Parietal lobe (tissue), 1 donor: ENCODE measurements around the gene PCDHGA4. TPM values are rescaled to one million over a fixed set of nuclear protein-coding genes. Genes with fewer than 3 reads are reported as not detected.

ENCODE experiments used
- total RNA-seq: library from RNA; depleted of rRNA; stranded (reverse); fragments of >200 nt; gene quantifications from one replicate; pipeline ENCODE4 v1.2.3, GENCODE V29; 2014

PCDHGA4 gene
- total RNA-seq, 1 donor from 2014 or later = 21.6 TPM

DNA sequence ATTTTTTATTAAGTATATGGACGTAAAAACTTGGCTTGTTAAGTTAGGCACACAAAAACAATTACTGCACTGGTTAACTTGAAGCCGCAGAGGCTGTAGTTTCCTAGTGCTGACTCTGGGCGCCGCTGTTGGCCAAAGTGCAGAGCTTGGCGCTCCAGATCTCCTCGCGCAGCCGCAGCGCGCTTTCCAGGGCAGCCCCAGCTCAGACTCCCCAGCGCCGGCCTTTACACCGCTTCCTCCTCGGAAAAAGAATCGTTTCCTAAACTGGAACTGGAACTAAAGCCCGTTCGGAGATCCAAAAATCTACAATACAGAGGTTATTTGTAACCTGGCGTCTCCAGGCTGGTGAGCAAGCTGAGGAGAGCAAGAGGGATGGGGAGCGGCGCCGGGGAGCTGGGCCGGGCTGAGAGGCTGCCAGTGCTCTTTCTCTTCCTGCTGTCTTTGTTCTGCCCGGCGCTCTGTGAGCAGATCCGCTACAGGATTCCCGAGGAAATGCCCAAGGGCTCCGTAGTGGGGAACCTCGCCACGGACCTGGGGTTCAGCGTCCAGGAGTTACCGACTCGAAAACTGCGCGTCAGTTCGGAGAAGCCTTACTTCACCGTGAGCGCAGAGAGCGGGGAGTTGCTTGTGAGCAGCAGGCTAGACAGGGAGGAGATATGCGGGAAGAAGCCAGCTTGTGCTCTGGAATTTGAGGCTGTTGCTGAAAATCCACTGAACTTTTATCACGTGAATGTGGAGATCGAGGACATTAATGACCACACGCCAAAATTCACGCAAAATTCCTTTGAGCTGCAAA, 43.1 kb downstream of the PCDHGA4 start, which contains the start of gene PCDHGB5:
Gene PCDHGB5 (plus strand): TSS at position 192 of the 796 bp plus-strand sequence. CDS start 181 bp downstream, at position 373.

DNA sequence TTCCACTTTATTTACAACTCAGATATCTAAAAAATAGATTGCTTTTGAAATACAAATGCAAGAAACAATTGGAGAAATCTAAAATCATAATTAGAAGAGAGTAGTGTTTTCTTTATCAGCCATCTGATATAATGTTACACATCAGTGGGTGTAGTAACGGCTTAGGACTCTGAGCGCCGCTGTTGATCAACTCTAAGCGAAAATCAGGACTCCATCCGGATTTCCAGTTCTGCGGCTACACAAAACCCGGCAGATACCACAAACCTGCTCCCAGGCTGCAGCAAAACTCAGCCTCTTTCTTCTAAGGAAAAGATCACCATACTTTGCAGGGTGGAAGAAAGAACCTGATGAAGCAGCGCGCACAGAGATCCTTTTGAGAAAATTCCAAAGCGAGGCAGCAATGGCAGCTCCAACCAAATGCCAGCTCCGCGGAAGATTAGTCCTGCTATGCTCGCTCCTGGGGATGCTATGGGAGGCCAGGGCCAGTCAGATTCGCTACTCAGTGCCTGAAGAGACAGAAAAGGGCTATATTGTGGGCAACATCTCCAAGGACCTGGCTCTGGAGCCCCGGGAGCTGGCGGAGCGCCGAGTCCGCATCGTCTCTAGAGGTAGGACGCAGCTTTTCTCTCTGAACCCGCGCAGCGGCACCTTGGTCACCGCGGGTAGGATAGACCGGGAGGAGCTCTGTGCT, 47.9 kb downstream of the PCDHGA4 start, which contains the start of gene PCDHGA9:
Gene PCDHGA9 (plus strand): TSS at position 226 of the 691 bp plus-strand sequence. CDS start 175 bp downstream, at position 401.

Other genes starting within 250 kb of the PCDHGA4 start
- 11.0 TPM for gene PCDHB4, start 233.2 kb upstream of the PCDHGA4 start, total RNA-seq
- gene PCDHB5, start 219.8 kb upstream of the PCDHGA4 start, total RNA-seq = 16.3 TPM
- 5.6 TPM for gene PCDHB6, start 205.0 kb upstream of the PCDHGA4 start, total RNA-seq
- 17.8 TPM for gene PCDHB7, start 182.4 kb upstream of the PCDHGA4 start, total RNA-seq
- 15.0 TPM for gene PCDHB8, start 177.2 kb upstream of the PCDHGA4 start, total RNA-seq
- gene PCDHB16, start 172.6 kb upstream of the PCDHGA4 start, total RNA-seq = 10.6 TPM
- 11.9 TPM for gene PCDHB9, start 167.9 kb upstream of the PCDHGA4 start, total RNA-seq
- gene PCDHB10, start 162.7 kb upstream of the PCDHGA4 start, total RNA-seq = 26.3 TPM
- gene PCDHB11, start 155.4 kb upstream of the PCDHGA4 start, total RNA-seq = 24.1 TPM
- gene PCDHB12, start 146.3 kb upstream of the PCDHGA4 start, total RNA-seq = 36.9 TPM
- 29.7 TPM for gene PCDHB13, start 141.1 kb upstream of the PCDHGA4 start, total RNA-seq
- gene PCDHB14, start 131.7 kb upstream of the PCDHGA4 start, total RNA-seq = 28.2 TPM
- 32.9 TPM for gene PCDHB15, start 109.6 kb upstream of the PCDHGA4 start, total RNA-seq
- 0.63 TPM for gene SLC25A2, start 51.0 kb upstream of the PCDHGA4 start, total RNA-seq
- 77.3 TPM for gene TAF7, start 34.2 kb upstream of the PCDHGA4 start, total RNA-seq
- gene PCDHGA1, start 24.5 kb upstream of the PCDHGA4 start, total RNA-seq = 9.1 TPM
- 11.9 TPM for gene PCDHGA2, start 16.3 kb upstream of the PCDHGA4 start, total RNA-seq
- 11.0 TPM for gene PCDHGA3, start 11.2 kb upstream of the PCDHGA4 start, total RNA-seq
- 20.3 TPM for gene PCDHGB1, start 4.9 kb upstream of the PCDHGA4 start, total RNA-seq
- gene PCDHGB2, start 5.0 kb downstream of the PCDHGA4 start, total RNA-seq = 21.9 TPM
- 17.8 TPM for gene PCDHGA5, start 9.1 kb downstream of the PCDHGA4 start, total RNA-seq
- gene PCDHGB3, start 15.2 kb downstream of the PCDHGA4 start, total RNA-seq = 31.0 TPM
- 29.1 TPM for gene PCDHGA6, start 18.9 kb downstream of the PCDHGA4 start, total RNA-seq
- gene PCDHGA7, start 27.7 kb downstream of the PCDHGA4 start, total RNA-seq = 23.8 TPM
- 35.4 TPM for gene PCDHGB4, start 32.7 kb downstream of the PCDHGA4 start, total RNA-seq
- gene PCDHGA8, start 37.6 kb downstream of the PCDHGA4 start, total RNA-seq = 30.0 TPM
- gene PCDHGB5, start 42.9 kb downstream of the PCDHGA4 start, total RNA-seq = 41.6 TPM
- gene PCDHGA9, start 47.8 kb downstream of the PCDHGA4 start, total RNA-seq = 38.2 TPM
- gene PCDHGB6, start 53.0 kb downstream of the PCDHGA4 start, total RNA-seq = 35.4 TPM
- gene PCDHGA10, start 58.0 kb downstream of the PCDHGA4 start, total RNA-seq = 36.3 TPM
- 43.5 TPM for gene PCDHGB7, start 62.7 kb downstream of the PCDHGA4 start, total RNA-seq
- gene PCDHGA11, start 66.0 kb downstream of the PCDHGA4 start, total RNA-seq = 40.4 TPM
- 26.9 TPM for gene PCDHGA12, start 75.5 kb downstream of the PCDHGA4 start, total RNA-seq
- gene PCDHGC3, start 120.9 kb downstream of the PCDHGA4 start, total RNA-seq = 62.3 TPM
- gene PCDHGC4, start 130.0 kb downstream of the PCDHGA4 start, total RNA-seq = 91.7 TPM
- 20.0 TPM for gene PCDHGC5, start 134.1 kb downstream of the PCDHGA4 start, total RNA-seq